ENCODE results near the gene SUPT5H.

DNA sequence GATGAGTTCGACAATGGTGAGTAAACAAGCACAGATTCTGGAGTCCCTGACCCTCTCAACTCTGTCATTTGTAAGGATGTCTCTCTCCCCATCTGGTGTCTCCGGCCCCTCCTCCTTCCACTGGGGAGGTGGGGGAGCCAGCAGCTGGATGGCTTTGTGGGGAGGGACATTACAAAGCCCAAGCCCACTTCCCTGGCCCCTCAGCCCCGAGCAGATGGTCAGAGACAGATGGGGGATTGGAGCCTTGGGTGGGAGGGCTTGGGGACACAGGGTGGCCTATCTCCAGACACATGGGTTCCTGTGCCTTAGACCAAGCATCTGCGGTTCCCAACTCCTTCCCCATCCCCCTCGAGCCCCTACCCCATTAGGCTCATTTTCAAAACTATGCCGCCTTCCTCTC is 37.8 kb downstream of the SUPT5H start:
- TF ChIP-seq, protein P1, sequence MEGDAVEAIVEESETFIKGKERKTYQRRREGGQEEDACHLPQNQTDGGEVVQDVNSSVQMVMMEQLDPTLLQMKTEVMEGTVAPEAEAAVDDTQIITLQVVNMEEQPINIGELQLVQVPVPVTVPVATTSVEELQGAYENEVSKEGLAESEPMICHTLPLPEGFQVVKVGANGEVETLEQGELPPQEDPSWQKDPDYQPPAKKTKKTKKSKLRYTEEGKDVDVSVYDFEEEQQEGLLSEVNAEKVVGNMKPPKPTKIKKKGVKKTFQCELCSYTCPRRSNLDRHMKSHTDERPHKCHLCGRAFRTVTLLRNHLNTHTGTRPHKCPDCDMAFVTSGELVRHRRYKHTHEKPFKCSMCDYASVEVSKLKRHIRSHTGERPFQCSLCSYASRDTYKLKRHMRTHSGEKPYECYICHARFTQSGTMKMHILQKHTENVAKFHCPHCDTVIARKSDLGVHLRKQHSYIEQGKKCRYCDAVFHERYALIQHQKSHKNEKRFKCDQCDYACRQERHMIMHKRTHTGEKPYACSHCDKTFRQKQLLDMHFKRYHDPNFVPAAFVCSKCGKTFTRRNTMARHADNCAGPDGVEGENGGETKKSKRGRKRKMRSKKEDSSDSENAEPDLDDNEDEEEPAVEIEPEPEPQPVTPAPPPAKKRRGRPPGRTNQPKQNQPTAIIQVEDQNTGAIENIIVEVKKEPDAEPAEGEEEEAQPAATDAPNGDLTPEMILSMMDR (IDR thresholded peaks at IDR 0.05) = no peak
- no peak for TF ChIP-seq POLR2A (IDR thresholded peaks at IDR 0.05)
